ENCODE measurements around the gene SPAG16. TPM values are rescaled to one million over a fixed set of nuclear protein-coding genes. Genes with fewer than 3 reads are reported as not detected.

The SPAG16 gene
- total RNA-seq, 2 donors from 2014 or later: 27.1 to 29.2 TPM

DNA sequence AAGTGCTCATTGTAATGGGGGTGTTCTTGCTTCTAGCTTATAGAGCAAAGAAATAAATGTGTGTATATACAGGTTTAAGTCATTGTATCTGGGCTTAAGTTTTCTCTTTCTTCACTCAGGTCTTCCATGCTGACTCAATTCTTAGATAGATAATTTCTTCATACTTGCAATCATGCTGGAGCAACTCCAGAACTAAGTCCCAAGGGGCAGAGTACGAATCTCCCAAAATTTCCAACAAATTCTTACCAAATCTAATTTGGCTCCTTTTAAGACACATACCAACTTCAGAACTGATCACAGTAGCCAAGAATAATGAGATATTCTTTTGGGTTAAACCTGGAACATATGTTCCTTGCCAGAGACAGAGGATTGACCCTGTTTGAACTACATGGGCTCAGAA lies 4.3 kb upstream of the SPAG16 start:
- 81% methylated on average over 1 of the region's 1 CpG for WGBS
- no peaks in the 10 kb centered on the region for H3K36me3 ChIP-seq
- TF ChIP-seq POLR2A (IDR thresholded peaks at IDR 0.05) (no peak), CTCF (IDR thresholded peaks at IDR 0.05) (no peak), POLR2AphosphoS5 (IDR thresholded peaks at IDR 0.05) (no peak)
- intact Hi-C loops (cut with DNase I): no loop called here
- H3K4me3 ChIP-seq: no peak overlapping the region
- no peak overlapping the region for H3K27ac ChIP-seq
- no peaks in the 10 kb centered on the region for H3K9me3 ChIP-seq
- no peaks in the 10 kb centered on the region for H3K4me1 ChIP-seq (replicated peaks)
- DNase-seq (ENCODE audit: low spot score): no peak
- H3K27me3 ChIP-seq (replicated peaks; ENCODE audit: insufficient read depth): no peaks in the 10 kb centered on the region

GRCh38 chr2:213281156-213281555 lies 3.1 kb upstream of the SPAG16 start:
- Histone ChIP-seq H3K27me3 (replicated peaks; ENCODE audit: insufficient read depth) (no peaks in the 10 kb centered on the region), H3K4me3 (no peak overlapping the region), H3K27ac (no peak overlapping the region), H3K36me3 (no peaks in the 10 kb centered on the region), H3K9me3 (no peaks in the 10 kb centered on the region), H3K4me1 (replicated peaks) (no peaks in the 10 kb centered on the region)
- 48% methylated on average over 1 of the region's 1 CpG for WGBS
- TF ChIP-seq POLR2AphosphoS5 (IDR thresholded peaks at IDR 0.05) (no peak), POLR2A (IDR thresholded peaks at IDR 0.05) (no peak), CTCF (IDR thresholded peaks at IDR 0.05) (no peak)
- no peak for DNase-seq (ENCODE audit: low spot score)
- intact Hi-C loops (cut with DNase I): no loop called here

DNA sequence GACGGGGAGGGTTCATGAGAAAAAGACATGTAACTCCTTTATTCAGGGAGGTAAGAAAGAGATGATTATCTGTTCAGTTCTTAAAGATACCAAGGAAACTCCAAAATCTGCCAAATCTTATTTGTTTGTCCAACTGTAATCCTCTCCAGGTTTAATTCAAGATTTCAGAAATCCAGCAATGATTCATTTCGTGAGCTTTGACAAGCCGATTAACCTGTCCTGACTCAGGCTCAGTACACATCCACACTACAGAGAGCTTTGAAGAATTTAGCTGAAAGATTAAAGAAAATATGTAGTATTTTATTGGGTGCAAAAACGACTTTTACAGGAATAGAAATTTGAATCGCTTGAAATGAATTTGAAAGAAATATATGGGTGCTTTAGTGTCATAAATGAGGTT lies 1.1 kb downstream of the SPAG16 start:
- DNase-seq (ENCODE audit: low spot score): no peak
- Histone ChIP-seq H3K9me3 (no peaks in the 10 kb centered on the region), H3K36me3 (no peaks in the 10 kb centered on the region), H3K4me3 (peak overlapping the region; percentile 64 to 69), H3K4me1 (replicated peaks) (no peaks in the 10 kb centered on the region), H3K27ac (no peak overlapping the region), H3K27me3 (replicated peaks; ENCODE audit: insufficient read depth) (no peaks in the 10 kb centered on the region)
- 54% methylated on average over 5 of the region's 5 CpGs for WGBS
- intact Hi-C loops (cut with DNase I): no loop called here
- TF ChIP-seq POLR2AphosphoS5 (IDR thresholded peaks at IDR 0.05) (no peak), CTCF (IDR thresholded peaks at IDR 0.05) (no peak), POLR2A (IDR thresholded peaks at IDR 0.05) (no peak)

DNA sequence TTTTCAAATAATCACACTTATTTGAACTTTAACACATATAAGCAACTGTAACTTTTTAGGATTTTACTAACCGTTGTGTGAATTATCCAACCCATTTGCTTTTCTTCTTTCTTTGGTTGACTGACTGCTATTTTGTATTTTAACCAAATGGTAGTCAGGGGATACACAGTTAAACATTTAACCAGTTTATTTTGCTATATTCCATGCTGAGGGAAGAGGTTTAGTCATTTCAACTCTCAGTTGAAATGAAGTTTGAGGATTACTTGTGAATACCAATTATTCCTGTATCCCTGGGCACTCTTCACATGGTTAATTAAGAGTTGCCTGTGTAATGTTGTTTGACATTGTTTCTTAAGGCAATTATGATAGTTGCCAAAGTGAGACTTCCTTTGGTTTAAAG lies 1.9 kb downstream of the SPAG16 start:
- no peak overlapping the region for H3K27ac ChIP-seq
- TF ChIP-seq POLR2AphosphoS5 (IDR thresholded peaks at IDR 0.05) (no peak), CTCF (IDR thresholded peaks at IDR 0.05) (no peak), POLR2A (IDR thresholded peaks at IDR 0.05) (no peak)
- no peaks in the 10 kb centered on the region for H3K27me3 ChIP-seq (replicated peaks; ENCODE audit: insufficient read depth)
- H3K4me1 ChIP-seq (replicated peaks): no peaks in the 10 kb centered on the region
- H3K36me3 ChIP-seq: no peaks in the 10 kb centered on the region
- no peaks in the 10 kb centered on the region for H3K9me3 ChIP-seq
- WGBS: 84% methylated on average over 1 of the region's 1 CpG
- no peak overlapping the region for H3K4me3 ChIP-seq
- no peak for DNase-seq (ENCODE audit: low spot score)
- intact Hi-C loops (cut with DNase I): no loop called here

DNA sequence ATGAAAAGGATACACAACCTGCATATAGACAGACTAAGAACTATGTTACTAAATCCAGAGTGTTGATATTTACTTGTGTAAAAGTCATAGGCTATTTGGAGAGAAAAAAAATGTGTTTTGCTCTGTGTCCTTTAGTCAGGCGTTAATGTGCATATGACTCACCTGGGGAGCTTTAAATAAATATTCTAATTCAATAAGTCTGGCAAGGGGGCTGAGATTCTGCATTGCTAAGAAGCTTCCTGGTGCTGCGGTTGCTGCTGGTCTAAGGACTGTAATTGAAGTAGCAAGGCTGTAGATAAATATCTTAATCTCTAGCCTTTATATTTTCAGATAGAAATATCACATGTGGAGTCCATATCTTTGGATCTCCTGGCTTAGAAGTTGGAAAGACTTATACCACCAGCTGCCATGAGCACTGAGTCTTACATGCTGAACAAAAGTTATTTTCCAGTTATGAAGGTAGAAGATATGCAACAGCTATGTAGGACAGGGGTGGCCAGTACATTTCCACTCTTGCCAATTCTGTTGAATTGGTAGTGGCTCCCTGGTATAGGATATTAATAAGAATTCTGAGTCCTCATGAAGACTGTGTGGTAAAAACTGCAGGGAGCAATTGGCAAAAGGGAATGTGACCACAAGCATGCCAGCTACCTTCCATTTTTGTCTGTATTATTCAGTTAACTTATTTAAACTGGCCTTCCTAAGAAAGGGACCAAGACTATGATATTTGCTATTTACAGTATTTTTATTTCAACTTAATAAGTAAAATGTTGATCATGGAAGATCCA lies 4.8 kb downstream of the SPAG16 start:
- 56% methylated on average over 2 of the region's 2 CpGs for WGBS
- Histone ChIP-seq H3K4me3 (no peak overlapping the region), H3K36me3 (no peaks in the 10 kb centered on the region), H3K27me3 (replicated peaks; ENCODE audit: insufficient read depth) (no peaks in the 10 kb centered on the region), H3K4me1 (replicated peaks) (no peaks in the 10 kb centered on the region), H3K9me3 (no peaks in the 10 kb centered on the region), H3K27ac (no peak overlapping the region)
- TF ChIP-seq POLR2A (IDR thresholded peaks at IDR 0.05): no peak
- TF ChIP-seq CTCF (IDR thresholded peaks at IDR 0.05): no peak
- no peak for TF ChIP-seq POLR2AphosphoS5 (IDR thresholded peaks at IDR 0.05)
- no peak for DNase-seq (ENCODE audit: low spot score)
- intact Hi-C loops (cut with DNase I): no loop called here

Data from prostate gland (tissue), 2 donors.